ENCODE results near the gene TEX38.
"Not testable (repeated sequence)": the region's sequence is repeated elsewhere in the genome, so short reads cannot be mapped to it uniquely, and the experiment has no call there.

DNA sequence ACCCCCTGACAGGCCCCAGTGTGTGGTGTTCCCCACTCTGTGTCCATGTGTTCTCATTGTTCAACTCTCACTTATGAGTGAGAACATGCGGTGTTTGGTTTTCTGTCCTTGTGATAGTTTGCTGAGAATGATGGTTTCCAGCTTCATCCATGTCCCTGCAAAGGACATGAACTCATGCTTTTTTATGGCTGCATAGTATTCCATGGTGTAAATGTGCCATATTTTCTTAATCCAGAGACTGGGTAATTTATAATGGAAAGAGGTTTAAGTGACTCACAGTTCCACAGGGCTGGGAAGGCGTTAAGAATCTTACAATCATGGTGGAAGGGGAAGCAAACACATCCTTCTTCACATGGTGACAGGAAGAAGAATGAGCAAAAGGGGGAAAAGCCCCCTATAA, 17.0 kb upstream of the TEX38 start:
- not testable (repeated sequence) for TF ChIP-seq YY1 (IDR thresholded peaks at IDR 0.05; ENCODE audit: insufficient read depth, insufficient read length); ZNF274 (IDR thresholded peaks at IDR 0.05; ENCODE audit: low read depth, low read length); SUZ12 (IDR thresholded peaks at IDR 0.05; ENCODE audit: extremely low read depth, insufficient read depth, insufficient read length)
